GM19455 (cell line): ENCODE measurements around the gene SCPEP1.
"Not testable (repeated sequence)": the region's sequence is repeated elsewhere in the genome, so short reads cannot be mapped to it uniquely, and the experiment has no call there.

Source experiments
- ATAC-seq: cut with Tn5 transposase; IDR thresholded peaks from one replicate; pipeline ENCODE4 v1.9.1; 2021; ENCODE audit not compliant: unreplicated experiment

Gene SCPEP1, protein sequence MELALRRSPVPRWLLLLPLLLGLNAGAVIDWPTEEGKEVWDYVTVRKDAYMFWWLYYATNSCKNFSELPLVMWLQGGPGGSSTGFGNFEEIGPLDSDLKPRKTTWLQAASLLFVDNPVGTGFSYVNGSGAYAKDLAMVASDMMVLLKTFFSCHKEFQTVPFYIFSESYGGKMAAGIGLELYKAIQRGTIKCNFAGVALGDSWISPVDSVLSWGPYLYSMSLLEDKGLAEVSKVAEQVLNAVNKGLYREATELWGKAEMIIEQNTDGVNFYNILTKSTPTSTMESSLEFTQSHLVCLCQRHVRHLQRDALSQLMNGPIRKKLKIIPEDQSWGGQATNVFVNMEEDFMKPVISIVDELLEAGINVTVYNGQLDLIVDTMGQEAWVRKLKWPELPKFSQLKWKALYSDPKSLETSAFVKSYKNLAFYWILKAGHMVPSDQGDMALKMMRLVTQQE

DNA sequence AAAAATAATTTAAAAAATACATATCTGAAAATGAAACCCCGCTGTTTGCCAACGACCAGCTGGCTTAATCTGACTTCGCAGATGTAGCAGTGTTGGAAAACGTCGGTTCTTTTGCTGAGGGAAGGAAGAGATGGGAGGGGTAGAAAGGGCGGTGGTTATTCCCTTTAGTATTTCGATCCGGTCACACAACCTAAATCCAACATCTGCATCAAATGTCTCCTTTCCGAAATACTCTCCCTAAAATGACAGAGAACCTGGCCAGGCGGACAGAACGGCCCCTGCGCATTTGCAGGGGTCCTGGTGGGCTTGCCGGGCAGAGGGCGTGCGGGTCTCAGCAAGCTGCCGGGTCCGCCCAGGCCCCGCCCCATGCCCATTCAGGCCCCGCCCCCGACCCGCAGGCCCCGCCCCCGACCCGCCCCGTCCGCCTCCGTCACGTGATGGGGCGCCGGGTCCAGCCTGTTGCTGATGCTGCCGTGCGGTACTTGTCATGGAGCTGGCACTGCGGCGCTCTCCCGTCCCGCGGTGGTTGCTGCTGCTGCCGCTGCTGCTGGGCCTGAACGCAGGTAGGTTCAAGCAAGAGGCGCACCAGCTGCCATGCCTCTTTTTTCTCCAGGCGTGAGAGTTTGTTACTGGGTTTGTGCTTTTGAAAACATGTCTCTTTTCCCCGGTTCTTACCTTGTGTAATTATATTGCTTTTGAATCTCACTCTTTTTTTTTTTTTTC, at the start of gene SCPEP1:
TSS of gene SCPEP1 (plus strand) at position 459 of the 723 bp plus-strand sequence. CDS start at position 488, 29 bp downstream.
- peak; percentile 68 for ATAC-seq

DNA sequence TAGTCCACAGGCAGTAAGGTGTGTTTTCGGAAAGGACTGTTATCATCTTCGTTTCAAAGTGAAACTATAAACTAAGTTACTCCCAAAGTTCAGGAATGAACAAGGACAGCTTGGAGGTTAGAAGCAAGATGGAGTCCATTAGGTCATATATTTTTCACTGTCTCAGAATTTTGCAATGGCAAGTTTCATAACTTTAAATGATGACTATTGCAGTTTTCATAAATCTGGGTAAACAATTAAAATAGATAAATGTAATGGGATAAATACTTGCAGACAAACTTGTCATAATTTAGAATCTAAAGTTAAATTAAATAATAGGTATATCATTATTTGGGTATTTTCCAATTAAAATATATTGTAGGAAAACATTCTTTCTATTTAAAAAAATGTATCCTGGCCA, 49.3 kb upstream of the SCPEP1 start:
- ATAC-seq = no peak

DNA sequence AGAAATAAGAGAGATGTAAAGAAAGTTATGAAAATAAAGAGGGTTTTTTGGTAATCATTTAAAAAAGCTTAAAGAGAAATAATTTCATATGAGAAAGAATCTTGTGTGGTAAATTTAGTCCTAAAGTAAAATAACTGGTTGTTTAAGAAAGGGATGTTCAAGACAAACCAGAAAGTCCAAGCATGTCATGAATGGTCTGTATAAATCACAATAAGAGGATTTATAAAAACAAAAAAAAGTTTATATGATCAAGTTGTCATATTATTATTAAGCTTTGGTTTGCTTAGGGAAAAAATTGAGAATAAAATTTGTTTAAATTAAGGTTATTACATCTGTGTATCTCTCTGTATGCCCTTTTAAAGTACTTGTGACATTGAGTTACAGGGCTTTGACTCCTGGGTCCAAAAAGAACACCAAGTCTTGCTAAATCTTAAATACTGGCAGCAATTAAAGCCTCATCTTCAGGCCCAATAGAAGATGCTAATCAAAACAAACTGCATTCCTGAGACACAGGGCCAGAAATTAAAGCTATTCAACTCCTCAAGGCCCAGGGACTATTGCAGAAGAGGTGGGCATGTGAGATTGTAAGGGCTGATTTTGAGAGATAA, 48.5 kb upstream of the SCPEP1 start:
- ATAC-seq = no peak

DNA sequence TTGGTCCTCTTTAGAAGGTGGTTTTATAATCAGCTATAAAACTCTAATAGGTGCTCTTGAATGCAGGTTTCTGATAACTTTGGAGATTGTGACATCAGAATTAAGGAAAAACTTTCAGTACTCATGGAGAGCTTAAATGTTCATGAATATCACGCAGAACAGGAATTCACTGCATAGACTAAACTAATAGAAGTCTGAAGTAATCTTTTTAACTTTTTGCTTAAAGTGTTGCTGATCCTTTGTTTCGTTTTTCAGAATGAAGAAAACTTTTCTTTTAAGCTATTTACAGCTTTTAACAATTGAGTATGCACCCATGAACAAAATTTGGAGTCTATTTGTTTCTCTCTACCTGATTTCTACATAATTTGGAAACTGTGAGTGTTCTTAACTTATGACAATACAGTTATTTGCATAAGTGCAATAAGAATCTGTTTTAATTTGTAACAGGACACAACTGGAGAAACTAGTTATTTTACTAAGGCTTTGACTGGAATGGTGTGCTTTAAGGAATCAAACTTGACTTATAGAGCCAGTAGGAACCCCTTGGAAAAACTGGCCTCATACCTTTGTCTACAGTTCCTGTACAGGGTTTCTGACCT, 47.1 kb upstream of the SCPEP1 start:
- ATAC-seq = no peak

DNA sequence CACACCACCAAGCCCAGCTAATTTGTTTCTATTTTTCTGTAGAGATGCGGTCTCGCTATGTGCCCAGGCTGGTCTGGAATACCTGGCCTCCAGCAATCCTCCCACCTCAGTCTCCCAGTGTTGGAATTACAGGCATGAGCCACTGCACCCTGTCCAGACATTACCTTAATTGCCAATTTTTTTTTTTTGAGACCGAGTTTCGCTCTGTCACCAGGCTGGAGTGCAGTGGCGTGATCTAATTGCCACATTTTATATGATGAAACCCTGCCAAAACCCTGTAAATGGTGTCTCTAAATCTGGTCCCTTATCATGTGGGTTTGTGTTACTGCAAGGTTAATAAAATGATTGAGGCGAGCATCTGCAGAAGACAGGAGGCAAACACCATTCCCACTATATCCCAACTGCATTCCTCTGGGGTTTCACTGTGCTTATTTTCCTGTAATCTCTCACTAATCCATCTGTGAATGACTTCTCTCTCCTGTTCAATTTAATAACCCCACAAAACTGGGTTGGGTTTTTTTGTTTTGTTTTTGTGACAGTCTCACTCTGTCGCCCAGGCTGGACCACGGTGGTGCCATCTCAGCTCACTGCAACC, 44.7 kb upstream of the SCPEP1 start:
- no peak for ATAC-seq

DNA sequence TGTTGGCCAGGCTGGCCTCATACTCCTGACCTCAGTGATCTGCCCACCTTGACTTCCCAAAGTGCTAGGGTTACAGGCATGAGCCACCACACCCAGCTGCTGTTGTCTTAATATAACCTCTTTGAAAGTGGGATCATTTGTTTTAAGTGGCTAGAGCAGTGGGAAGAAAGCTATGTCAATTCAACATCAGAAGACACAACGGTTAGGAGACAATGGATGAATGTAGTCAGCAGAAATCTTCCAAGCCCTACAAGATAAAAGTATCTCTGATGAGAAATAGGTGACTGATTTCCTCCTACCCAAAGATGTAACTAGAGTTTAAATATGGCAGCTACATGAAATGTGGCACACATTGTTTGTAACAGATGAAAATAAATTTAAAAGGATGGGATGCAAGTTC, 44.1 kb upstream of the SCPEP1 start:
- no peak for ATAC-seq

DNA sequence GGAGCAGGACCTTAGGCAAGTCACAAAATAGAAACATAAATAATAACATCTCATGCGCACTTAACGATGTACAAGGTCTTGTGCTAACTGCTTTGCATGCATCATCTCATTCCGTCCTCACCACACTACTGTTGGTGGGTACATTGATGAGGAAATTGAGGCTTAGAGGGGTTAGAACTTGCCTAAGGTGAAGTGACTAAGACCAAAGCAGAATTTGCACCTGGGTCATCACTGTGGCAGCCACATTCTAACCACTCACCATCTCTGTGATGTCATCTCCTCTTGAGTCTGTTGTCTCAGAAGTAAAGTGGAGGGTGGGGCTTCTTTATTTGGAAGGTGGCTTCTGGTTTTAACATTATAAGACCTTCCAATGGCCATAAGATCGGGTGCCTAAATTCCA, 43.7 kb upstream of the SCPEP1 start:
- ATAC-seq = no peak

DNA sequence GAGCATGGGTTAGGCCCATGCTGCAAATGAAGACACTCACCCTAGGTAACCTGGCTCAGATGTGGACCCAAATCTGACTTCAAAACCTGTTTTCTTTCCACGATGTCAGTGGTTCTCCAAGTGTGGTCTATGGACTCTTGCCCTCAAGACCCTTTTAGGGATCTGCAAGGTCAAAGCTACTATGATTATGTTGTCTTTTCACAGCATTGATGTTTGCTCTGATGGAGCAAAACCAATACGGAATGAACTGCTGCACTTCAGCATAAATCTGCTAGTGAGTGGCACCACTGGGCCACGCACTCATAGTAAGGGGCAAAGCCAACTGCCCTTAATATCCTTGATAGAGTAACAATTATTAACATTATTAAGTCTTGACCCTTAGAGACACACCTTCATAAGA, 42.5 kb upstream of the SCPEP1 start:
- no peak for ATAC-seq

DNA sequence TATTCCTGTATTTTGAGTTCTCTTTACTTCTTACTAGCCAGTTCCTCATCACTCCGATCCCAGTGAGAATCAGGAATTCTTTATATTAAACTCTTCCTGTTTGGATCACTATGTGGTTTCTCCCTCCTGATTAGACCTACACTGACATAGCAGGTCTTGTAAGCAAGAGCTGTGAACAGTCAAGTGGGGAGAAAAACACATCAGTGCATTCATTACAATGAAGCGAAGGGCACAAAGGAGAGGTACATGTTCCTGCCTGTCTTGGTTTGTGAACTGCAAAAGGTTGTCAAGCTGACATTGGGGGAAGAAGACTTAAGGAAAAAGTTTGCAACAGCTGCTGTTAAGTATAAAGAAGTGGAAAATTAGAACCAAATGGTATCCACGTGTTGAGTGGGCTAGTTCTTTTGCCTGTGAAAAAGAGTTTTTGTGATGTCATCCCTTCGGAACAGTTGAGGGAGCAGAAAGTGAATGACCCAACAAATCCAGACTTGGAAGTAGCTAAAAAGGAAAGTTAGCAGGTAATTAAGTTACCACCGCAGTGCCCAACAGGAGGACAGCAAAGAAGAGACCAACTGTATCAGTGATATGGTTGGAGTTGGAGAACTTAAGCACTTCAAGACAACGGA, 41.1 kb upstream of the SCPEP1 start:
- ATAC-seq = no peak

DNA sequence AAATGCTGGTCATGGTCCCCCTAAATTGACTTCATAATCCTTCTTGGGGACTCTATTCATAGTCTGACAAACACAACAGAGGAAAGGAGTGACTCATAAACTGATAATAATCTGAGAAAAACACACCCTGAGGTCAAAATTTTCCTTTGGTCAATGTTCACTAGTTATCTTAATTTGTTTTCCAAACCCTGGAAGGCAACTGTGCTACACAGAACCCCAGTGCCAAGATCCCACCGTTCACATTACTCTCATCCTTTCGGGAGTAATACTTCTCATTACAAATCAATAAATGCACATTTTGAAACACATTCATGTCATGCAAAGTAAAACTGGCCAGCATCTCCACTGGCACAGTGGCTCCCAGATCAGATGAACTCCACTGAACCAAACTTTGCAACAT, 40.2 kb upstream of the SCPEP1 start:
- ATAC-seq = no peak

DNA sequence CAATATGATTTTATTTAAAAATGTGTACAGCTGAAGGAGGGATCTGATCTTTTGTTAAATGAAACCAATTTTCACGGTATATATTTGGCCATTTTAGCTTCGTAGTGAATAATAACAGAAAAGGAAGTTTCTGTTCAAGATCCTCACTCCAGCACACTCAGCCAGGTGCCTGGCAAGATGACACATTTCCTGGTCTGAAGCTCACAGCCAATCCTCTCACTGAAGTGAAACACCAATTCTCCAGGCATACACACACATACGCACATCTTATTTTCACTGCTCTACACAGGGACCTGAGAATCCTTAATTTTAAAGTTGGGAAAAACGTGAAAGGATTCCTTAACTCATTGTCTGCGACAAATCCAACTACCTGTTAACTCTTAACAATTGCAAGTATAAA, 39.7 kb upstream of the SCPEP1 start:
- not testable (repeated sequence) for ATAC-seq

DNA sequence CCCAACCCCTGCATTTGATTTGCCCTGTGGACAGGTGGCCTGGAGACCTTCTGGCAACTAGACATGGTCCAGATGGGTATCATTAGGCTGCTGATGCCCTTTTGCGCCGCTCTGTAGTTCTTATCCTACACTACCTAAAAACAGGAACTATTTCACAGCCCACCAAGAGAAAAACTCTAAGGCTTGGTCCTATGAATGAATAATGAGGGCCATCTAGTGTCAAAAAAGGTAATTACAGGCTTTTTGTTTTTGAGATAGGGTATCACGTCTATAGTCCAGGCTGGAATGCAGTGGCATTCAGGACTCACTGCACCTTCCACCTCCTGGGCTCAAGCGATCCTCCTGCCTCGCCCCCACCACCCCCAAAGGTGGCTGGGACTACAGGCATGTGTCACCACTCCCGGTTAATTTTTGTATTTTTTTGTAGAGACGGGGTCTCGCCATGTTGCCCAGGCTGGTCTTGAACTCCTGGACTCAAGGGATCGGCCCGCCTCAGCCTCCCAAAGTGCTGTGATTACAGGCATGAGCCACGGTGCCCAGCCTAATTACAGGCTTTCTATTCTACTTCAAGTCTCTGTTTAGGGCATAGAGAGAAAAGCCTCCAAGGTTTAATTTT, 38.0 kb upstream of the SCPEP1 start:
- no peak for ATAC-seq

DNA sequence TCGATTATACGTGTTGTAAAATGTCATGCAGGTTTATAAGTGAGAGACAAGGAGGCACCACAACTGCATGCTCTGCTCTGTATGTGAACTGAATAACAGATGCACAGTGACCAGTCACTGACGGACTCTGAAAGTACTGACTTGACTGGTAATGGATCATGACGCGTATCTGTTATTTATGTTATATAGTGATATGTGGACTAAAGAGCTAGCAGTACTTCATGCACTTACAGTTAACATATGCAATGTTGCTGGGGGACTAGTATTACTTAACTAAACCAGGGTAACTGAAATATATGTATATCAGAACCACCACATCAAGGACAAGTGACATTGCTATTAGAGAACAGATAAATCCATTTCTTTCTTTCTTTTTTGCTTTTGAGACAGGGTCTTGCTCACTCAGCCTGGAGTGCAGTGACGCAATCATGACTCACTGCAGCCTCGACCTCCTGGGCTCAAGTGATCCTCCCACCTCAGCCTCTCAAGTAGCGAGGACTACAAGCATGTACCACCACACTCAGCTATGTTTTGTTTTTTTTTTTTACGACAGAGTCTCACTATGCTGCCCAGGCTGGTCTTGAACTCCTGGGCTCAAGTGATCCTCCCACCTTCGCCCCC, 34.3 kb upstream of the SCPEP1 start:
- ATAC-seq = no peak

DNA sequence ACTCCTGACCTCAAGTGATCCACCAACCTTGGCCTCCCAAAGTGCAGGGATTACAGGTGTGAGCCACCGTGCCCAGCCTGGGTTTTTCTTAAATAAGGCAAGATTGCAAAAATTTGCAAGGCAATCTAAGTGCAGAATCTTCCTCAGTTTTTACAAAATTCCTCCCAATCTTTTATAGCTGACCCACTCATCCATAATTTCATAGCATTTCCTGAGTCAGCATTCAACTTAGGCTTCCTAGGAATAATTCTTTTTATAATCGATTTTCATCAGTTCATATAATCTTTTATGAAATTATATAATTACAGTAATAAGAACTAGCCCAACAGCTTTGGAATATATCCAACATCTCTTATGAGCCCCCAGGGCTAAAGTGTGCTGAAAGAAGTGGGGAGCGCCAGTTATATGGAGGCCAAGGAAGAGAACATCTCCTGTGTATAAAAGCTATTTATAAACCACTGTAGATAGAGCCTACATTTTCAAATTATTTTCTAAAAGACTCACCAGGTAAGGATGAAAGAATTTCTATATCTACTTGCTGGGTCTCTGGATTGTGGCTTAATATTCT, 31.9 kb upstream of the SCPEP1 start:
- ATAC-seq = no peak

DNA sequence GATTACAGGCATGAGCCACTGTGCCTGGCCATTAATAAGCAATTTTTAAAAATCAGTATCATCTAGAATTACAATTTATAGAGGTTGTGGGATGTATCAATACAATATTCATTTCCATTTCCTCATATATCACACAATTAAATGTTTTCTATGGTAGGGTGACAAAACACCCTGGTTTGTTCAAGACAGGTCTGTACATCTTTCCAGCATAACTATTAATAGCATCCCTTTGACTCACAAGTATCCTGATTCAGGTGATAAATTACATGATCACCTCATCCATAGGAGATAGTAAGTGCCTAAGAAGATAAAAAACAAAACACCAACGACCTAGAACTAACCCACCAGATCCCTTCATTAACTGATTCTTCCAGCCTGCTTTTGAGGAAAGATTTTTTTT, 30.2 kb upstream of the SCPEP1 start:
- no peak for ATAC-seq

DNA sequence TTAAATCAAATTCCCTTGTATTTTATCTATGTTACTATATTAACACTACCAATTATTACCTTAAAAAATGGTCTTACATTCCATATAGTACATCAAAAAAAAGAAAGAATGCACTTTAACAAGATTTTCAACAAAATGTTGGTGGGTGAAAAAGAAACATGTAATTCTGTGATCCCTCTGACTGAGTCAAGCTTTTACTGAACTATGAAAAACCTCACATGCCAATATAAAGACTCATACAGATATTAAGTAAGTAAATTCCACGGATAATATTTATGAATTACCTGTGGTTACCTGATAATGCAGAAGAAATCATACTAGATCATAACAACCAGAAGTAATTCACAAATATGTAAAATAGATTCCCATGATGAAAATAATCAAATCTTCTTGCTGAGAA, 29.4 kb upstream of the SCPEP1 start:
- ATAC-seq = no peak

DNA sequence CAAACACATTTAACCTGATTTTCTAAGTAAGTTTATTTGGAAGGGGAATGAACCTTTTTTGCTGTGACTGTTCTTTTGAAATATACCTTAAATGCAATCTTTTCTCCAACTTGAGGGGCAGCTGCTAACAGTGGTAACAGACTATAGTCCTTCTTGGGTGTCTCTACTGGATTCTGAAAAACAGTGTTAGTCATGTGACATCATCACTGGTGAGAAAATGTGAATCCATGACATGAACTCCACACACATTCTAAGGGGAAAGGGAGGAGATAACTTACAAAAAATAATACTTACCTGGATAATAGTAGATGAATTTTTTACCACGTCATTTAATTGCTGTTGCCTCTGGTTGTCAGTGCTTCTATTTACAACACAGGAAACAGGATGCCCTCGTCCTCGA, 28.3 kb upstream of the SCPEP1 start:
- ATAC-seq = no peak

DNA sequence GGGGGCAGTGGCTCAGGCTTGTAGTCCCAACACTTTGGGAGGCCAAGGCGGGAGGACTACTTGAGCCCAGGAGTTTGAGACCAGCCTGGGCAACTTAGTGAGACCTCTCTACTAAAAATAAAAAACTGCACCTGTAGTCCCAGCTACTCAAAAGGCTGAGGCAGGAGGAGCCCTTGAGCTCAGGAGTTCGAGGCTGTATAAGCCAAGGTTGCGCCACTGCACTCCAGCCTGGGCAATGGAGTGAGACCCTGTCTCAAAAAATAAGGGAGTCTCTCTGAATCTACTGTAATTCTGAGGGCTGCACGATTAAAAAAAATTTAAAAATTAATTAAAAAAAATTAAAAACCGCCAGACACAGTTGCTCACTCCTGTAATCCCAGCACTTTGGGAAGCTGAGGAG, 20.9 kb upstream of the SCPEP1 start:
- ATAC-seq = no peak
